Measurements from ENCODE around the gene SOWAHA. TPM values are rescaled to one million over a fixed set of nuclear protein-coding genes. Genes with fewer than 3 reads are reported as not detected.

The SOWAHA gene
- total and polyA plus RNA-seq, 2 of the 8 experiments (the other 6 are each of a cell fraction or from before 2014, with no cell fraction given) = 0.09 to 0.11 TPM

- Histone ChIP-seq H3K4me3 (ENCODE audit: extremely low read depth in 1 of 4, insufficient read depth in 2 of 4, low read depth in 3 of 4, low read length in 4 of 4) (peak overlapping the region; percentile 28 to 50 (median 34); a peak in 6 of 8 replicates), H3K23ac (ENCODE audit: insufficient read length) (no peak overlapping the region), H2BK5ac (ENCODE audit: low read depth, low read length) (peak overlapping the region; percentile 71; the same call in 1 of the 2 replicates), H3K23me2 (ENCODE audit: low read depth, low read length) (peaks cover 10% of the 10 kb centered on the region; the same call in 1 of the 2 replicates), H3K9me3 (ENCODE audit: insufficient read depth in 2 of 2, low read depth in 1 of 2, low read length in 1 of 2) (no peaks in the 10 kb centered on the region), H2BK20ac (ENCODE audit: low read length) (no peak overlapping the region), H2AFZ (ENCODE audit: low read length) (peak overlapping the region; percentile 1; the same call in 1 of the 2 replicates), H3K14ac (ENCODE audit: insufficient read length) (no peak overlapping the region), H2BK12ac (ENCODE audit: low read depth, low read length) (peak overlapping the region; percentile 84; the same call in 1 of the 2 replicates), H3K9ac (replicated peaks in 1 of 4; ENCODE audit: extremely low read depth in 1 of 4, low read depth in 3 of 4, low read length in 3 of 4) (peak overlapping the region in 2 of 4 experiments; percentile 40 to 43; a peak in 4 of 7 replicates), H3K4me1 (replicated peaks in 1 of 4; ENCODE audit: control insufficient read depth in 3 of 4, insufficient read depth in 4 of 4, low read length in 3 of 4) (peaks cover 0 to 18% (median 17%) of the 10 kb centered on the region in 4 experiments; a peak in 6 of 7 replicates), H4K5ac (ENCODE audit: insufficient read length, low read depth, low read length) (peak overlapping the region; percentile 69), H3K18ac (ENCODE audit: extremely low read depth, low read length) (peak overlapping the region; percentile 87), H3K4ac (replicated peaks; ENCODE audit: insufficient read length, low read depth, low read length) (peak overlapping the region; percentile 48), H4K8ac (ENCODE audit: extremely low read depth, insufficient read depth, low read length) (peak overlapping the region; percentile 91; the same call in 1 of the 2 replicates), H4K91ac (replicated peaks; ENCODE audit: insufficient read length, low read length) (peak overlapping the region; percentile 68), H4K20me1 (replicated peaks in 1 of 2; ENCODE audit: control insufficient read depth in 1 of 2, insufficient read depth in 2 of 2, low read length in 2 of 2) (no peaks in the 10 kb centered on the region), H3K79me1 (ENCODE audit: low read depth, low read length) (no peaks in the 10 kb centered on the region), H3K79me2 (ENCODE audit: control insufficient read depth in 1 of 2, insufficient read depth in 2 of 2, low read length in 2 of 2) (no peaks in the 10 kb centered on the region), H2AK5ac (ENCODE audit: low read depth, low read length) (0 out of 2 replicates have a peak overlapping the region, but pooled peaks have one; percentile 32), H3K56ac (replicated peaks; ENCODE audit: insufficient read length, low read depth, low read length) (peak overlapping the region; percentile 72), H2BK15ac (ENCODE audit: low read length) (peak overlapping the region; percentile 97; the same call in 1 of the 2 replicates), H2BK120ac (replicated peaks; ENCODE audit: low read depth, low read length) (peak overlapping the region; percentile 3), H3K27me3 (replicated peaks in 1 of 4; ENCODE audit: control insufficient read depth in 3 of 4, extremely low read depth in 1 of 4, insufficient read depth in 3 of 4, low read length in 3 of 4) (peaks cover 13 to 57% (median 46%) of the 10 kb centered on the region in 4 experiments), H3K4me2 (ENCODE audit: insufficient read depth in 1 of 2, low read depth in 2 of 2, low read length in 2 of 2) (peak overlapping the region; percentile 62 to 64), H3K36me3 (ENCODE audit: control insufficient read depth in 2 of 4, insufficient read depth in 4 of 4, low read length in 3 of 4) (no peaks in the 10 kb centered on the region), H3K27ac (ENCODE audit: low read depth, low read length) (peak overlapping the region; percentile 35; the same call in 1 of the 2 replicates)
- ChIA-PET POLR2A (ENCODE audit: partially characterized antibody) (interaction anchor here (0.6 to 2.8 kb wide), 12 partner anchors 9 to 140 kb away, joined by 3 to 17 read pairs (median 4); partner anchors contain the start of genes AFF4, GDF9, SEPTIN8 and SOWAHA), CTCF (ENCODE audit: partially characterized antibody) (interaction anchor here (0.7 to 25.6 kb wide), 14 partner anchors 8 to 288 kb away, joined by 3 to 465 read pairs (median 4); partner anchors contain the start of genes CCNI2, GDF9, LEAP2 and SHROOM1)
- WGBS, 2 experiments (ENCODE audit: extremely low coverage in 1 of 2, insufficient coverage in 1 of 2, insufficient read length in 1 of 2, insufficient replicate concordance in 2 of 2, low coverage in 1 of 2, low lambda C conversion rate in 2 of 2, missing lambda C conversion rate in 1 of 2) = 77% methylated on average over 7 of the region's 7 CpGs; no CpG with 5 or more reads in 1 of the 2 experiments
- FAIRE-seq = no peak
- DNase-seq (ENCODE audit: low read depth in 1 of 2, low spot score in 2 of 2) = no peak
- no peak for TF ChIP-seq JUN (IDR thresholded peaks at IDR 0.05; ENCODE audit: low read depth, low read length)
- TF ChIP-seq CTCF (IDR thresholded peaks at IDR 0.05; ENCODE audit: control extremely low read depth in 1 of 3, insufficient read depth in 1 of 3, low read depth in 1 of 3, low read length in 3 of 3) = peak in 1 of 3 experiments; percentile 13; a peak in 1 of 4 replicates
These were observed 10.5 kb downstream of the SOWAHA start for GRCh38 chr5:132823481-132824050.
